H54 (cell line): Measurements from ENCODE around the gene CRISP3.
"Not testable (repeated sequence)": the region's sequence is repeated elsewhere in the genome, so short reads cannot be mapped to it uniquely, and the experiment has no call there.

Experiments used
- DNase-seq: peaks from one replicate; pipeline ENCODE4 v3.0.0; 2011; ENCODE audit warnings: low spot score, mixed read lengths; ENCODE audit not compliant: insufficient read length
- FAIRE-seq: peaks from 3 replicates; lab custom pipeline; 2011; peaks lifted over from hg19 to GRCh38; lab: Jason Lieb, UNC
- POLR2A ChIP-seq: IDR thresholded peaks from 2 replicates; pipeline ENCODE4 v1.6.1; 2011; ENCODE audit warnings: low read depth, mild to moderate bottlenecking, low read length

Gene CRISP3

GRCh38 chr6:49732781-49733180 is 11.4 kb downstream of the CRISP3 start:
- no peak for TF ChIP-seq POLR2A
- DNase-seq = no peak
- FAIRE-seq = no peak

GRCh38 chr6:49730251-49730650 is 13.9 kb downstream of the CRISP3 start:
- no peak for DNase-seq
- no peak for FAIRE-seq
- no peak for TF ChIP-seq POLR2A

GRCh38 chr6:49723917-49724316 is 20.3 kb downstream of the CRISP3 start:
- not testable (repeated sequence) for DNase-seq, FAIRE-seq

GRCh38 chr6:49721297-49721696 is 22.9 kb downstream of the CRISP3 start:
- no peak for TF ChIP-seq POLR2A
- no peak for FAIRE-seq
- DNase-seq = no peak

- no peak for TF ChIP-seq POLR2A
- DNase-seq (no peak), FAIRE-seq (no peak)
Observed at GRCh38 chr6:49720372-49720771, 23.8 kb downstream of the CRISP3 start.

GRCh38 chr6:49713346-49713745 is 30.8 kb downstream of the CRISP3 start, which contains the start of gene CRISP2:
TSS of gene CRISP2 (minus strand) at chr6:49713543. CDS start at chr6:49709196, 4,347 bp downstream.
- FAIRE-seq (no peak), DNase-seq (no peak)
- no peak for TF ChIP-seq POLR2A

GRCh38 chr6:49698478-49698877 is 45.7 kb downstream of the CRISP3 start:
- FAIRE-seq (no peak), DNase-seq (no peak)
- TF ChIP-seq POLR2A = no peak

- FAIRE-seq (no peak), DNase-seq (no peak)
- TF ChIP-seq POLR2A = no peak
Observed at GRCh38 chr6:49693512-49693911, 50.7 kb downstream of the CRISP3 start.

- no peak for TF ChIP-seq POLR2A
- DNase-seq (no peak), FAIRE-seq (no peak)
Observed at GRCh38 chr6:49692534-49692933, 51.7 kb downstream of the CRISP3 start.
